ENCODE results near the gene TMTC2.

DNA sequence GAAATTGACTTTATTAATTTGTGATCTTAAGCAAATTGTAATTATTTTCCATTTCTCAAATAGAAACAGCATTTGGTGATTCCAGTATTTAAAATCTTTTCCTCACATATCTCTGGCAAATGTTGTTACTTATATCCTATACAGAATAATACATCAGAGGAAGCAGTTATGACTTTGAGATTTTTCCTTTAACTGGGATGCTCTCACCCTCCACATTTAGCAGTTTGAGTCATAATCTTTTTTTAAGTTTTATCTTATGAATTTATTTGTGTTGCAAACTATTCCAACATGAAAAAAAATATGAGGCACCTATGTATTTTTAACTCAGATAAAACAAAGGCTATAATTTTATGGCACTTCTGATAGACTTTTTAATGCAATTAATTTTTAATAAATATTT, 311.8 kb downstream of the TMTC2 start:
- TF ChIP-seq, protein P1, sequence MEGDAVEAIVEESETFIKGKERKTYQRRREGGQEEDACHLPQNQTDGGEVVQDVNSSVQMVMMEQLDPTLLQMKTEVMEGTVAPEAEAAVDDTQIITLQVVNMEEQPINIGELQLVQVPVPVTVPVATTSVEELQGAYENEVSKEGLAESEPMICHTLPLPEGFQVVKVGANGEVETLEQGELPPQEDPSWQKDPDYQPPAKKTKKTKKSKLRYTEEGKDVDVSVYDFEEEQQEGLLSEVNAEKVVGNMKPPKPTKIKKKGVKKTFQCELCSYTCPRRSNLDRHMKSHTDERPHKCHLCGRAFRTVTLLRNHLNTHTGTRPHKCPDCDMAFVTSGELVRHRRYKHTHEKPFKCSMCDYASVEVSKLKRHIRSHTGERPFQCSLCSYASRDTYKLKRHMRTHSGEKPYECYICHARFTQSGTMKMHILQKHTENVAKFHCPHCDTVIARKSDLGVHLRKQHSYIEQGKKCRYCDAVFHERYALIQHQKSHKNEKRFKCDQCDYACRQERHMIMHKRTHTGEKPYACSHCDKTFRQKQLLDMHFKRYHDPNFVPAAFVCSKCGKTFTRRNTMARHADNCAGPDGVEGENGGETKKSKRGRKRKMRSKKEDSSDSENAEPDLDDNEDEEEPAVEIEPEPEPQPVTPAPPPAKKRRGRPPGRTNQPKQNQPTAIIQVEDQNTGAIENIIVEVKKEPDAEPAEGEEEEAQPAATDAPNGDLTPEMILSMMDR (IDR thresholded peaks at IDR 0.05; ENCODE audit: low read length), result no peak
- no peak for TF ChIP-seq EZH2 (IDR thresholded peaks at IDR 0.05; ENCODE audit: borderline replicate concordance, low read length)
